A673 (cell line): ENCODE measurements around the gene LRRC17. TPM values are rescaled to one million over a fixed set of nuclear protein-coding genes. Genes with fewer than 3 reads are reported as not detected.

Source experiments
- BruUV-seq: library from RNA; stranded (reverse); fragments of 400-500 nt; replicated peaks from 2 replicates; lab custom pipeline; 2021; lab: Mats Ljungman, UMichigan
- CTCF ChIA-PET: fragments of 300-600 bp; sonication (Branson Sonifier 250); formaldehyde crosslinking; loops from one replicate; lab custom pipeline; 2022; ENCODE audit warnings: antibody characterized with exemption; lab: Charles Lee
- POLR2A ChIA-PET: fragments of 300-600 bp; sonication (Branson Sonifier 250); formaldehyde crosslinking; loops from one replicate; lab custom pipeline; 2022; ENCODE audit warnings: antibody characterized with exemption; ENCODE audit not compliant: low non-redundant PET; lab: Charles Lee
- DNase-seq: peaks from one replicate; pipeline ENCODE4 v3.0.0-alpha.2; 2015; ENCODE audit warnings: low spot score
- H3K27ac ChIP-seq: fragments of 200-600 bp; sonication (generic); 2 replicates; pipeline ENCODE4 v1.5.1; 2016; ENCODE audit warnings: mixed run types, low read depth, mild to moderate bottlenecking, mixed read lengths, antibody characterized with exemption, low read length; ENCODE audit not compliant: poor library complexity, severe bottlenecking
- H3K27me3 ChIP-seq: fragments of 200-600 bp; sonication (generic); replicated peaks from 2 replicates; pipeline ENCODE4 v1.6.1; 2017; ENCODE audit warnings: mixed run types, low read depth, mild to moderate bottlenecking, mixed read lengths, antibody characterized with exemption, low read length; ENCODE audit not compliant: insufficient read depth, poor library complexity
- H3K36me3 ChIP-seq: fragments of 200-600 bp; sonication (generic); 2 replicates; pipeline ENCODE4 v1.6.1; 2016; ENCODE audit warnings: mixed run types, mild to moderate bottlenecking, mixed read lengths, antibody characterized with exemption, low read length; ENCODE audit not compliant: insufficient read depth, poor library complexity, severe bottlenecking
- H3K4me1 ChIP-seq: fragments of 200-600 bp; sonication (generic); 2 replicates; pipeline ENCODE4 v1.6.1; 2017; ENCODE audit warnings: mixed run types, mild to moderate bottlenecking, mixed read lengths, antibody characterized with exemption, low read length; ENCODE audit not compliant: insufficient read depth, poor library complexity, severe bottlenecking
- H3K4me3 ChIP-seq: fragments of 200-600 bp; sonication (generic); 2 replicates; pipeline ENCODE4 v1.5.1; 2016; ENCODE audit warnings: low read depth, mixed run types, mild to moderate bottlenecking, mixed read lengths, low read length; ENCODE audit not compliant: poor library complexity, severe bottlenecking
- H3K9me3 ChIP-seq: fragments of 200-600 bp; sonication (generic); 2 replicates; pipeline ENCODE4 v1.6.1; 2016; ENCODE audit warnings: mixed run types, low read depth, mild to moderate bottlenecking, mixed read lengths, antibody characterized with exemption, low read length; ENCODE audit not compliant: poor library complexity, severe bottlenecking
- EZH2 ChIP-seq: fragments of 200-600 bp; sonication (generic); IDR thresholded peaks from 2 replicates; pipeline ENCODE4 v1.6.1; 2017; ENCODE audit warnings: borderline replicate concordance, low read depth, mild to moderate bottlenecking, mixed read lengths, antibody characterized with exemption, low read length; ENCODE audit not compliant: poor library complexity, severe bottlenecking
- intact Hi-C: fragments of 100-400 bp; cut with micrococcal nuclease; formaldehyde crosslinking; loops from one replicate; pipeline ENCODE4 v1.10.0; 2022; ENCODE audit not compliant: unreplicated experiment
- total RNA-seq: library from RNA; stranded (reverse); gene quantifications from 2 replicates; pipeline ENCODE4 v1.2.3, GENCODE V29; 2021
- TF ChIP-seq, protein P1 (sequence below): fragments of 300-800, 200-600 bp; sonication (generic); conservative IDR thresholded peaks from 2 replicates; pipeline ENCODE4 v1.5.1; 2017; ENCODE audit warnings: low read depth, mild to moderate bottlenecking, antibody characterized with exemption, low read length, moderate library complexity, mixed read lengths

The LRRC17 gene
- total RNA-seq, 1 experiment from 2014 or later, result 10.0 TPM

DNA sequence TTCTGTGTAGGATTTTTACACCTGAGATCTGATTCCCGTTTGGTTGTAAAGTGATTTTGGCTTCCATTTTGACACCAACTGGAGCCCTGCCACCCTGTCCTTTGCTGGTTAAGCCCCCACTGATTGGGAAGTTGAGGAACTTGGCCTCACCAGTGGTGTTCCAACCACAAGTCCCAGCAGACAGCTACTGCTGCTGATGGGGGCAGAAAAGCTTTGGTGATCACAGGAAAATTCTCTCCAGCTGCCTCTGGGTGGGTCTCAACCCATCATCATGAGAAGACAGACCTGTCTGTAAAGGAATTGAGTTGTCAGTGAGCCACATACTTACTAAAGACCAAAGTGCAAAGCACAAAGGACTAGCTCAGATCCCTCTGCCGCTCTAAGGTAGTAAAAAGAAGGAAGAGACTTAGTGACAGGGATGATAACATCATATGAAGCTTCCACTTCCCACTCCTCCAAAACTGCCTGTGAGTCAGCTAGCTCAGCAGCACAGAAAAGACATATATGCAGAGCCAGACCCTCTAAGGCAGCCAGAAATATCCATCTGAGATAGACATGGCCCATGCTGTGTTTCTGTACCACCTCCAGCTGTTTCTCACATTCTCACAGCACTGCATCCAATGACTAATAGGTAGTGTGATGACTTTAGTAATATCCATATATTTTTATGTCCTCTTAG is 22.4 kb upstream of the LRRC17 start:
- H3K36me3 ChIP-seq, result no peaks in the 10 kb centered on the region
- H3K4me1 ChIP-seq, result peaks cover 12% of the 10 kb centered on the region
- POLR2A ChIA-PET, result no interaction called here
- TF ChIP-seq EZH2, result no peak
- TF ChIP-seq, protein P1, sequence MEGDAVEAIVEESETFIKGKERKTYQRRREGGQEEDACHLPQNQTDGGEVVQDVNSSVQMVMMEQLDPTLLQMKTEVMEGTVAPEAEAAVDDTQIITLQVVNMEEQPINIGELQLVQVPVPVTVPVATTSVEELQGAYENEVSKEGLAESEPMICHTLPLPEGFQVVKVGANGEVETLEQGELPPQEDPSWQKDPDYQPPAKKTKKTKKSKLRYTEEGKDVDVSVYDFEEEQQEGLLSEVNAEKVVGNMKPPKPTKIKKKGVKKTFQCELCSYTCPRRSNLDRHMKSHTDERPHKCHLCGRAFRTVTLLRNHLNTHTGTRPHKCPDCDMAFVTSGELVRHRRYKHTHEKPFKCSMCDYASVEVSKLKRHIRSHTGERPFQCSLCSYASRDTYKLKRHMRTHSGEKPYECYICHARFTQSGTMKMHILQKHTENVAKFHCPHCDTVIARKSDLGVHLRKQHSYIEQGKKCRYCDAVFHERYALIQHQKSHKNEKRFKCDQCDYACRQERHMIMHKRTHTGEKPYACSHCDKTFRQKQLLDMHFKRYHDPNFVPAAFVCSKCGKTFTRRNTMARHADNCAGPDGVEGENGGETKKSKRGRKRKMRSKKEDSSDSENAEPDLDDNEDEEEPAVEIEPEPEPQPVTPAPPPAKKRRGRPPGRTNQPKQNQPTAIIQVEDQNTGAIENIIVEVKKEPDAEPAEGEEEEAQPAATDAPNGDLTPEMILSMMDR, result no peak
- no peaks in the 10 kb centered on the region for H3K27me3 ChIP-seq
- CTCF ChIA-PET, result no interaction called here
- DNase-seq, result peak; percentile 47
- no peak overlapping the region for H3K4me3 ChIP-seq
- H3K9me3 ChIP-seq, result no peaks in the 10 kb centered on the region
- BruUV-seq, result no TSS peak
- intact Hi-C loops, result no loop called here
- H3K27ac ChIP-seq, result no peak overlapping the region

DNA sequence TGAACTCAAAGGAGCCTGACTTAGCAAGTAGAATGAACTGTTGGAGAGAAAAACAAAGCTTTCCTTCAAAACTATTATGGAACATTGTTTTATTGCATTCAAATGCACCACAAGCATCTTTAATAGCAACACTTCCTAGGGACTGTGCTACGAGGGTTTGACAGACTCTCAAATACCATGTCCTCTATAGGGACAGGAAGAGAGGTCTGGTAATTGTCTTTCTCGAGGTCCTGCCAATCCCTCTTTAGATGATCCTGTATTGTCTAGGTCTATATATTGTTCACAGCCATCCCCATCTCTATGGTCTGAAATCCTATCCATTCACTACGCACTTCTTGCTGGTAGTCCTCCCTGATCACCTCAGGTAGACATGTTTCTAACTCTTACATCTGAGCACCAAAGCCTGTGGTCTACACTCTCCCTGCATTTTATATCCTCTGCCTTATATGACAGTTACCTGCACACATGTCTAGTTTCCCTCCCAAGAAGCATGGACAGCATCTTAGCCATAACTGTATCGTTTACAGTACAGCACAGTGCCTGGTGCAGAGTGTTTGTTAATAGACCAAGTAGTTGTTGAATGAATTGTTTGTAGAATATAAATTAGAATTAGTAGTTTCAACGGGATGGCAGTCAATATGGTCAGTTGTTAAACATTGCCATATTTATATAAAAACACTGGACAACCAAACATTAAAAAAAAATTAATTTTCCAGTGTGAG is 21.7 kb upstream of the LRRC17 start:
- no peak overlapping the region for H3K27ac ChIP-seq
- TF ChIP-seq EZH2, result no peak
- TF ChIP-seq, protein P1, result no peak
- ChIA-PET CTCF (no interaction called here), POLR2A (no interaction called here)
- H3K27me3 ChIP-seq, result no peaks in the 10 kb centered on the region
- peaks cover 12% of the 10 kb centered on the region for H3K4me1 ChIP-seq
- H3K36me3 ChIP-seq, result no peaks in the 10 kb centered on the region
- DNase-seq, result no peak
- intact Hi-C loops, result no loop called here
- BruUV-seq, result no TSS peak
- H3K9me3 ChIP-seq, result no peaks in the 10 kb centered on the region
- H3K4me3 ChIP-seq, result no peak overlapping the region

DNA sequence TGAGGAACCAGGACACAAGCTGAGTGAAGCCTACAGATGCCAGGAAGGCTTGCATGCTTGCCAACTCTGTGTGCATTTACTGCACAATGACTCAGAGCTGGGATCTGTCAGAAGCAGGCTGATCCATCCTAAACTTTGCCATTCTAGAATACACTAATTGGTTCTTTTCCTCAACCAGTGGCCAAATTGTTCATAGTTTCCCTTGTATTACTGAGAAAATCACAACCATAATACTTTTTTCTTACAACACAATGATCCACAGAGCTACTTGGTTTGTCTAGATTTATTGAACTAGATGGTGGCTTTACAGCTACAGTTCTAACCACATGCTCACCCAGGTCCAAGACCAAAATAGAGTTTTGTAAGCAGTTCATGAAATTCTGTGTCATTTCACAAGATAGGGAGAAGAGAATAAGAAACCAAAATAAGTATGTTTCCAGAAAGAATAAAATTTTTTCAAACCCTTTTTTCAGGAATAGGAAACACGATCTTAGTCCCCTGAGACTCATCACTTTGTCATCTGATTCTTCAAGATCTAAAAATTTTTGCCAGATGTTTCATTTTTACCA is 21.0 kb upstream of the LRRC17 start:
- Histone ChIP-seq H3K9me3 (no peaks in the 10 kb centered on the region), H3K36me3 (no peaks in the 10 kb centered on the region), H3K27ac (no peak overlapping the region), H3K27me3 (no peaks in the 10 kb centered on the region), H3K4me1 (peaks cover 12% of the 10 kb centered on the region), H3K4me3 (no peak overlapping the region)
- intact Hi-C loops, result no loop called here
- BruUV-seq, result no TSS peak
- ChIA-PET POLR2A (no interaction called here), CTCF (no interaction called here)
- DNase-seq, result peak; percentile 60
- no peak for TF ChIP-seq EZH2
- TF ChIP-seq, protein P1, result no peak
